Mesendoderm (in vitro differentiated cells): ENCODE measurements around the gene GOLPH3L.

Experiments
- DNase-seq: peaks from one replicate; pipeline ENCODE4 v3.0.0; 2013
- H2AK5ac ChIP-seq: 2 replicates; pipeline ENCODE4 v1.6.1; 2013; ENCODE audit warnings: low read length, inconsistent platforms
- H2BK120ac ChIP-seq: 2 replicates; pipeline ENCODE4 v1.6.1; 2013; ENCODE audit warnings: low read depth, mild to moderate bottlenecking, low read length, moderate library complexity, mixed read lengths
- H2BK15ac ChIP-seq: replicated peaks from 2 replicates; pipeline ENCODE4 v1.6.1; 2013; ENCODE audit warnings: low read depth, mild to moderate bottlenecking, moderate library complexity
- H2BK5ac ChIP-seq: 2 replicates; pipeline ENCODE4 v1.6.1; 2013; ENCODE audit warnings: low read length, inconsistent platforms
- H3K18ac ChIP-seq: 2 replicates; pipeline ENCODE4 v1.6.1; 2013; ENCODE audit warnings: mild to moderate bottlenecking, low read length, mixed read lengths
- H3K23ac ChIP-seq: one replicate; pipeline ENCODE4 v1.6.1; 2013; ENCODE audit warnings: low read length
- H3K27ac ChIP-seq: 2 replicates; pipeline ENCODE4 v1.5.1; 2013; ENCODE audit warnings: low read depth, mild to moderate bottlenecking, inconsistent platforms, low read length, moderate library complexity
- H3K27me3 ChIP-seq: 2 replicates; pipeline ENCODE4 v1.6.1; 2013; ENCODE audit warnings: low read length, control low read depth, mild to moderate bottlenecking, inconsistent platforms; ENCODE audit not compliant: insufficient read depth, poor library complexity
- H3K36me3 ChIP-seq: 2 replicates; pipeline ENCODE4 v1.6.1; 2013; ENCODE audit warnings: low read length, inconsistent platforms; ENCODE audit not compliant: control insufficient read depth, insufficient read depth
- H3K4ac ChIP-seq: one replicate; pipeline ENCODE4 v1.6.1; 2013; ENCODE audit warnings: low read depth, mild to moderate bottlenecking, low read length, moderate library complexity
- H3K4me1 ChIP-seq: 2 replicates; pipeline ENCODE4 v1.6.1; 2013; ENCODE audit warnings: low read depth, low read length, inconsistent platforms; ENCODE audit not compliant: control insufficient read depth
- H3K4me2 ChIP-seq: 2 replicates; pipeline ENCODE4 v1.6.1; 2013; ENCODE audit warnings: low read length
- H3K4me3 ChIP-seq: 2 replicates; pipeline ENCODE4 v1.5.1; 2013; ENCODE audit warnings: mild to moderate bottlenecking, low read length
- H3K56ac ChIP-seq: one replicate; pipeline ENCODE4 v1.6.1; 2013; ENCODE audit warnings: low read length
- H3K79me1 ChIP-seq: 2 replicates; pipeline ENCODE4 v1.6.1; 2013; ENCODE audit warnings: low read length, inconsistent platforms
- H3K79me2 ChIP-seq: 2 replicates; pipeline ENCODE4 v1.6.1; 2013; ENCODE audit warnings: mild to moderate bottlenecking, low read length; ENCODE audit not compliant: control insufficient read depth, insufficient read depth
- H3K9ac ChIP-seq: 2 replicates; pipeline ENCODE4 v1.6.1; 2013; ENCODE audit warnings: low read length, inconsistent platforms
- H4K5ac ChIP-seq: one replicate; pipeline ENCODE4 v1.6.1; 2013; ENCODE audit warnings: low read length
- H4K8ac ChIP-seq: one replicate; pipeline ENCODE4 v1.6.1; 2013; ENCODE audit warnings: low read depth, mild to moderate bottlenecking, control low read depth, low read length, moderate library complexity
- WGBS: extraction: QIAGEN DNeasy Blood & Tissue Kit; methylation state at CpG from one replicate; pipeline ENCODE4 v1.1.7; 2013; ENCODE audit warnings: low lambda C conversion rate, missing lambda C conversion rate; ENCODE audit not compliant: insufficient coverage; ENCODE audit errors: extremely low coverage; 5-methylcytosine and 5-hydroxymethylcytosine counted together

Gene GOLPH3L

DNA sequence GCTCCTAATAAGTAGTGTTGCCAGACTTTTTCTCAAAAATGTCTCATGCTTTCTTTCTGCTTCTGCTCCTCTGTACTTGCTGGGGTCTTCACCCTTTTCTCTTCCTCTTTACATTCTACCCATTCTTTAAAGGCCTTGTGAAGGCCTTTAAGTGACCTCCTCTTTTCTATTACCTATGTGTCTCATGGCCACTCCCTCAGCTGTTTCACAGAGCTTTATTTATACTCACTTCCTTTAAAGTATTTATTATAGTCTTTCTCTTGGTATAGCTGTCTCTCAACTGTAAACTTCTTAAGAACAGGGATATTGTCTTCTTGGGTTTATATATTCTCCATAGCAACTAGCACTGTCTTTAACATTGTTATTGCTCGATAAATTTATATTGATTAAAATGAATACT lies 792 bp downstream of the GOLPH3L start:
- H3K4ac ChIP-seq, result no peak overlapping the region
- peak overlapping the region; percentile 52 for H3K56ac ChIP-seq
- H4K8ac ChIP-seq, result no peak overlapping the region
- no peak overlapping the region for H2BK5ac ChIP-seq
- WGBS, result no CpG with 5 or more reads among the region's 1 CpG
- H3K23ac ChIP-seq, result no peak overlapping the region
- no peaks in the 10 kb centered on the region for H3K27me3 ChIP-seq
- no peak overlapping the region for H2BK15ac ChIP-seq
- H3K4me3 ChIP-seq, result no peak overlapping the region
- H3K18ac ChIP-seq, result no peak overlapping the region
- DNase-seq, result peak; percentile 21
- H3K36me3 ChIP-seq, result no peaks in the 10 kb centered on the region
- no peaks in the 10 kb centered on the region for H3K79me1 ChIP-seq
- H2AK5ac ChIP-seq, result no peak overlapping the region
- no peak overlapping the region for H4K5ac ChIP-seq
- H2BK120ac ChIP-seq, result no peak overlapping the region
- H3K9ac ChIP-seq, result peak overlapping the region; percentile 65
- peaks cover 2% of the 10 kb centered on the region for H3K79me2 ChIP-seq
- H3K4me2 ChIP-seq, result peak overlapping the region; percentile 50
- no peaks in the 10 kb centered on the region for H3K4me1 ChIP-seq
- H3K27ac ChIP-seq, result no peak overlapping the region

DNA sequence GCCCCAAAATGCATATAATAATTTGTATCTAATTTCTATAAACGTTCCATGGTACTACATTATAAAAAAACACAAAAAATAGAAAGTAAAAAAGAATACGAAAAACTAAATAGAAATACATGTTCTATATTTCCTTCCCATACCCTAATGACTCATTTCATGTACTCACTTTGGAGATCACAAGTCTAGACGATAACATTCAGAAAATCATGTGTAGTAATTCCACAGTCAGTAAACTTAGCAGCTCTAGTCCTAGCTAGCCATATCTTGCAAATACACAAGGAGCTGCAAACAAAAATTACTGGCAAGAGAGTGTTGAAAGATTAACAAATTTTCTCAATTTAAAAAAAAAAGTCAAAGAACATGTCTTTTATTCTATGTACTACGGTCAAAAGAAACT lies 1.4 kb downstream of the GOLPH3L start:
- no peak overlapping the region for H3K9ac ChIP-seq
- no peak overlapping the region for H3K4ac ChIP-seq
- no peaks in the 10 kb centered on the region for H3K79me1 ChIP-seq
- H3K27me3 ChIP-seq, result no peaks in the 10 kb centered on the region
- no peak overlapping the region for H2AK5ac ChIP-seq
- peaks cover 2% of the 10 kb centered on the region for H3K79me2 ChIP-seq
- no peak overlapping the region for H2BK5ac ChIP-seq
- H3K4me2 ChIP-seq, result no peak overlapping the region
- H4K8ac ChIP-seq, result no peak overlapping the region
- no peak overlapping the region for H3K56ac ChIP-seq
- H3K23ac ChIP-seq, result no peak overlapping the region
- no peak for DNase-seq
- no peak overlapping the region for H3K18ac ChIP-seq
- no peak overlapping the region for H3K4me3 ChIP-seq
- no peak overlapping the region for H2BK15ac ChIP-seq
- 100% methylated on average over 1 of the region's 4 CpGs for WGBS
- no peak overlapping the region for H4K5ac ChIP-seq
- no peaks in the 10 kb centered on the region for H3K36me3 ChIP-seq
- H2BK120ac ChIP-seq, result no peak overlapping the region
- no peak overlapping the region for H3K27ac ChIP-seq
- H3K4me1 ChIP-seq, result no peaks in the 10 kb centered on the region

DNA sequence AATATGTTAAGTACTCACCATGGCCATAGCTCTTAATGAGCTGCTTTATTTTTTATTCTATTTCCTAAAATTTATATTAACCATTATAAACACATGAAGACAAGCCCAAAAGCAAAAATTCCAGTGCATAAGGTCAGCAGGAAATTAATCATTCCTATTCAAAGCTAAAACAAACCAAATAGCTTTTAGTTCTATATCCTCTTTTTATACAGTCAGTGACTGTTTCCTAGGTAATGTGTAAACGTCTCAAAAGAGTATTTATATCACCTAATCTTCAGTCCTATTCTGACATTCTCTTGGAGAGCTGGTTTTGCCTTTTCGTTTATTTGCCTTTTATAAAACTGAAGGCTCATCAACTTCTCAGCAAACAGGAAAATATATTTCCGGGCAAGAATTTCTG lies 4.2 kb downstream of the GOLPH3L start:
- H4K5ac ChIP-seq, result no peak overlapping the region
- H3K27me3 ChIP-seq, result no peaks in the 10 kb centered on the region
- no peak overlapping the region for H3K56ac ChIP-seq
- H3K27ac ChIP-seq, result no peak overlapping the region
- no peak overlapping the region for H3K23ac ChIP-seq
- peaks cover 2% of the 10 kb centered on the region for H3K79me2 ChIP-seq
- H3K4ac ChIP-seq, result no peak overlapping the region
- H3K18ac ChIP-seq, result no peak overlapping the region
- no peak overlapping the region for H2BK15ac ChIP-seq
- H3K9ac ChIP-seq, result no peak overlapping the region
- no peak overlapping the region for H2BK120ac ChIP-seq
- H3K4me1 ChIP-seq, result no peaks in the 10 kb centered on the region
- no peak overlapping the region for H4K8ac ChIP-seq
- H2AK5ac ChIP-seq, result no peak overlapping the region
- no CpG with 5 or more reads among the region's 3 CpGs for WGBS
- H3K36me3 ChIP-seq, result no peaks in the 10 kb centered on the region
- H3K4me3 ChIP-seq, result no peak overlapping the region
- DNase-seq, result no peak
- H2BK5ac ChIP-seq, result no peak overlapping the region
- no peak overlapping the region for H3K4me2 ChIP-seq
- no peaks in the 10 kb centered on the region for H3K79me1 ChIP-seq

DNA sequence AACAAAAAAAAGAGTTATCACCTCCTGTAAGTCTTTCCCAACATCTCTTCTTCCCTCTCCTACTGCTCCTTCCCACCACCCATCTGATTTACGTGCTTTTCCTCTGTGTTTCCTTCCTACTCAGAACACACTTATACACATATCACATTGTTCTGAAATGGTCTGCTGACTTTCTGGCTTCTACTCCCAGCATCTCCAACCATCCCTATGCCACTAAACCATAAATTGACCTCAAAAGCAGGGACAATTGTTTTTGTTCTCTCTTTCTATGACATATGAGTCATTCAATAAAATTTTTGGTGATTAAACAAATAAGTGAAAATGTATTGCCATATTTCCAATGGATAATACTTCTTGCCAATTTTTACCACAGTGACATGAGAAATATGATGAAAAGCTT lies 8.2 kb downstream of the GOLPH3L start:
- no peak overlapping the region for H3K4me2 ChIP-seq
- no peak overlapping the region for H3K23ac ChIP-seq
- H3K56ac ChIP-seq, result no peak overlapping the region
- H3K27ac ChIP-seq, result no peak overlapping the region
- no peak overlapping the region for H2BK5ac ChIP-seq
- WGBS, result no CpG with 5 or more reads among the region's 1 CpG
- no peak for DNase-seq
- no peaks in the 10 kb centered on the region for H3K4me1 ChIP-seq
- H3K79me1 ChIP-seq, result no peaks in the 10 kb centered on the region
- H3K79me2 ChIP-seq, result no peaks in the 10 kb centered on the region
- H2BK120ac ChIP-seq, result no peak overlapping the region
- H2BK15ac ChIP-seq, result no peak overlapping the region
- H3K36me3 ChIP-seq, result no peaks in the 10 kb centered on the region
- H3K4me3 ChIP-seq, result no peak overlapping the region
- H3K9ac ChIP-seq, result no peak overlapping the region
- H3K4ac ChIP-seq, result no peak overlapping the region
- H4K8ac ChIP-seq, result no peak overlapping the region
- no peak overlapping the region for H3K18ac ChIP-seq
- H4K5ac ChIP-seq, result no peak overlapping the region
- no peaks in the 10 kb centered on the region for H3K27me3 ChIP-seq
- no peak overlapping the region for H2AK5ac ChIP-seq

DNA sequence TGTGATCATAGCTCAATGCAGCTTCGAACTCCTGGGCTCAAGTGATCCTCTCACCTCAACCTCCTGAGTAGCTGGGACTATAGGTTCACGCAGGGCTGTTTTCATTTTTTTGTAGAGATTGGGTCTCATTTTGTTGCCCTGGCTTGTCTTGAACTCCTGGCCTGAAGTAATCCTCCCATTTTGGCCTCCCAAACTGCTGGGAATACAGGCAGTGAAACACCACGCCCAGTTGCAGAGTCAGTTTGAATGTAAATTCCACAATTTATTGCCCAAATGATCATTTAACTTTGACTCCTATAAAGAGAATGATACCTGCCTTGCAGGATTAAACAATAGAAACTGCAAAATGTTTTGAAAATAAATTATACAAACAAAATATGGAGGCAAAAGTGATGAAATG lies 10.7 kb downstream of the GOLPH3L start:
- H3K4me3 ChIP-seq, result no peak overlapping the region
- H2BK5ac ChIP-seq, result no peak overlapping the region
- H3K23ac ChIP-seq, result no peak overlapping the region
- no peak overlapping the region for H3K27ac ChIP-seq
- no peaks in the 10 kb centered on the region for H3K4me1 ChIP-seq
- no peaks in the 10 kb centered on the region for H3K79me2 ChIP-seq
- no peak overlapping the region for H2BK120ac ChIP-seq
- H3K18ac ChIP-seq, result no peak overlapping the region
- H4K8ac ChIP-seq, result no peak overlapping the region
- H3K4ac ChIP-seq, result no peak overlapping the region
- H4K5ac ChIP-seq, result no peak overlapping the region
- H2AK5ac ChIP-seq, result no peak overlapping the region
- no CpG with 5 or more reads among the region's 3 CpGs for WGBS
- no peaks in the 10 kb centered on the region for H3K36me3 ChIP-seq
- no peaks in the 10 kb centered on the region for H3K27me3 ChIP-seq
- H3K56ac ChIP-seq, result no peak overlapping the region
- no peak for DNase-seq
- H3K9ac ChIP-seq, result no peak overlapping the region
- H2BK15ac ChIP-seq, result no peak overlapping the region
- no peak overlapping the region for H3K4me2 ChIP-seq
- no peaks in the 10 kb centered on the region for H3K79me1 ChIP-seq

DNA sequence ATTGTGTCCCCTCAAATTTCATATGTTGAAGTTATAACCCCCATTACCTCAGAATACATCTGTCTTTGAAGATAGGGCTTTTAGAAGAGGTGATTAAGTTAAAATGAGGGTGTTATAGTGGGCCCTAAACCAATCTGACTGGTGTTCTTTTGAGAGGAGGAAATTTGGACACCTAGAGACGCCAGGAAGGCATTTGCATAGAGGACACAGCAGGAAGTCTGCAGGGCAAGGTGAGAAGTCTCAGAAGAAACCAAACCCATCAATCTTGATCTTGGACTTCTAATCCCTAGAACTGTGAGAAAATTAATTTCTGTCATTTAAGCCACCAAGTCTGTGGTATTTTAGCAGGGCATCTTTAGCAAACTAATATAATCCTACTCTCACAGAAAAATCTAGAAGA lies 13.0 kb downstream of the GOLPH3L start:
- Histone ChIP-seq H3K9ac (no peak overlapping the region), H3K56ac (no peak overlapping the region), H4K5ac (no peak overlapping the region), H4K8ac (no peak overlapping the region), H2BK15ac (no peak overlapping the region), H3K79me1 (no peaks in the 10 kb centered on the region), H2AK5ac (no peak overlapping the region), H2BK5ac (no peak overlapping the region), H3K4ac (no peak overlapping the region), H3K23ac (no peak overlapping the region), H3K27me3 (no peaks in the 10 kb centered on the region), H3K27ac (no peak overlapping the region), H3K36me3 (no peaks in the 10 kb centered on the region), H3K4me1 (no peaks in the 10 kb centered on the region), H3K4me3 (no peak overlapping the region), H3K18ac (no peak overlapping the region), H2BK120ac (no peak overlapping the region), H3K79me2 (no peaks in the 10 kb centered on the region), H3K4me2 (no peak overlapping the region)
- no CpG with 5 or more reads among the region's 1 CpG for WGBS
- peak; percentile 70 for DNase-seq
